ENCODE measurements around the gene PFN3. TPM values are rescaled to one million over a fixed set of nuclear protein-coding genes. Genes with fewer than 3 reads are reported as not detected.

PFN3 gene
- total RNA-seq, 1 experiment from 2014 or later: not detected

DNA sequence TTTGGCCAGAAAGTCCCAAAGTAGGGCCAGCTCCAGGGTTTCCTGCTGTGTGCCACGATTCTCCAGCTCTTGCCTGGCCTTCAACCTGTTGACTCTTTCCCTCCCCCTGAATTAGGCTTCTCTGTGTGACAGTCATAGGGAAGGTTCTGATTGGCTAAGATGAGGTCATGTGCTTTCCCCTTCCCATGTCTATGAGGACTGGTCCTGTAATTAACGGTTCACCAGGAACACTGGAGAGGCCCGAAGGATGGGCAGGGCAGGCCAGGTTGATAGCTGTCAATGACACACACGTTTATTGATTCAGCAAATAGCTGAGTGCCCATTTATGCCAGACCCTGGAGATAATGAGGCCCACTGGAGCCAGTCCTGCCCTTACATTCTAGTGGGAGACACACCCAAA is 37.2 kb upstream of the PFN3 start:
- ChIA-PET CTCF (interaction anchor here (0.8 kb wide), 1 partner anchor 246 kb away, joined by 3 read pairs; no protein-coding TSS in a partner anchor), POLR2A (ENCODE audit: unreplicated experiment) (no interaction called here)
- intact Hi-C loops (cut with micrococcal nuclease; ENCODE audit: unreplicated experiment): no loop called here

DNA sequence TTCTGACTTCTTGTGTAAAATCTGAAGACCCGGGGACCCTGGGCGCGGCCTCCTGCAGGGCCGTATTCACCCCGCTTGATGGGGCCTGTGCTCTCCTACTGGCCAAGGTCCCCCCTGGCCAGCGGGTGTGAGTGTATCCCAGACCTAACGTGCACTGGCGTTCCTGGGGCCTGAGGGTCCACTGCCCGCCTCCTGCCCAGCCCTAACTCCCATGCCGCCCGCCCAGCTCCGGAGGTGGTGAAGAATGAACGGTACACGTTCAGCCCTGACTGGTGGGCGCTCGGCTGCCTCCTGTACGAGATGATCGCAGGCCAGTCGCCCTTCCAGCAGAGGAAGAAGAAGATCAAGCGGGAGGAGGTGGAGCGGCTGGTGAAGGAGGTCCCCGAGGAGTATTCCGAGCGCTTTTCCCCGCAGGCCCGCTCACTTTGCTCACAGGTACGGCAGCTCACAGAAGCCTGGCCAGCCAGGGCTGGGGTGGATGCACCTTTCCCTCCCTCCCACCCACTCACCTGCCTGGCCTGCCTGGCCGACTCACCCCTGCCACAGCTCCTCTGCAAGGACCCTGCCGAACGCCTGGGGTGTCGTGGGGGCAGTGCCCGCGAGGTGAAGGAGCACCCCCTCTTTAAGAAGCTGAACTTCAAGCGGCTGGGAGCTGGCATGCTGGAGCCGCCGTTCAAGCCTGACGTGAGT is 35.5 kb upstream of the PFN3 start:
- intact Hi-C loops (cut with micrococcal nuclease; ENCODE audit: unreplicated experiment): no loop called here
- no peaks in the 10 kb centered on the region for H3K27me3 ChIP-seq (ENCODE audit: insufficient read depth, low read depth)
- no peaks in the 10 kb centered on the region for H3K4me1 ChIP-seq (replicated peaks; ENCODE audit: insufficient read depth)
- no peaks in the 10 kb centered on the region for H3K9me2 ChIP-seq (ENCODE audit: insufficient read depth)
- H4K20me1 ChIP-seq (ENCODE audit: insufficient read depth): peaks cover 6% of the 10 kb centered on the region; the same call in 1 of the 2 replicates
- H3F3A ChIP-seq (ENCODE audit: insufficient read depth, low read depth): peaks cover 47% of the 10 kb centered on the region
- ChIA-PET CTCF (no interaction called here), POLR2A (ENCODE audit: unreplicated experiment) (no interaction called here)
- no peak for TF ChIP-seq EZH2 (IDR thresholded peaks at IDR 0.05; ENCODE audit: low read depth)
- DNase-seq: no peak
- H3K4me2 ChIP-seq: no peak overlapping the region
- H3K27ac ChIP-seq: no peak overlapping the region
- no peak overlapping the region for H2AFZ ChIP-seq
- H3K36me3 ChIP-seq (ENCODE audit: low read depth): no peaks in the 10 kb centered on the region; the same call in 1 of the 2 replicates
- H3K9me3 ChIP-seq (ENCODE audit: insufficient read depth, low read depth): no peaks in the 10 kb centered on the region
- BruUV-seq (replicated peaks): no TSS peak
- H3K79me2 ChIP-seq (ENCODE audit: low read depth): no peaks in the 10 kb centered on the region
- no peak overlapping the region for H3K4me3 ChIP-seq

More for the DNA sequence above, 37.2 kb upstream of the PFN3 start:
- Histone ChIP-seq H3K79me2 (ENCODE audit: low read depth) (no peaks in the 10 kb centered on the region), H3K9me3 (ENCODE audit: insufficient read depth, low read depth) (no peaks in the 10 kb centered on the region), H3K4me2 (no peak overlapping the region), H3K36me3 (ENCODE audit: low read depth) (no peaks in the 10 kb centered on the region; the same call in 1 of the 2 replicates), H2AFZ (no peak overlapping the region), H3K27me3 (ENCODE audit: insufficient read depth, low read depth) (no peaks in the 10 kb centered on the region), H3F3A (ENCODE audit: insufficient read depth, low read depth) (peaks cover 47% of the 10 kb centered on the region), H3K4me3 (no peak overlapping the region), H4K20me1 (ENCODE audit: insufficient read depth) (no peaks in the 10 kb centered on the region), H3K9me2 (ENCODE audit: insufficient read depth) (no peaks in the 10 kb centered on the region), H3K27ac (no peak overlapping the region), H3K4me1 (replicated peaks; ENCODE audit: insufficient read depth) (no peaks in the 10 kb centered on the region)
- TF ChIP-seq EZH2 (IDR thresholded peaks at IDR 0.05; ENCODE audit: low read depth): no peak
- TF ChIP-seq, protein P1, sequence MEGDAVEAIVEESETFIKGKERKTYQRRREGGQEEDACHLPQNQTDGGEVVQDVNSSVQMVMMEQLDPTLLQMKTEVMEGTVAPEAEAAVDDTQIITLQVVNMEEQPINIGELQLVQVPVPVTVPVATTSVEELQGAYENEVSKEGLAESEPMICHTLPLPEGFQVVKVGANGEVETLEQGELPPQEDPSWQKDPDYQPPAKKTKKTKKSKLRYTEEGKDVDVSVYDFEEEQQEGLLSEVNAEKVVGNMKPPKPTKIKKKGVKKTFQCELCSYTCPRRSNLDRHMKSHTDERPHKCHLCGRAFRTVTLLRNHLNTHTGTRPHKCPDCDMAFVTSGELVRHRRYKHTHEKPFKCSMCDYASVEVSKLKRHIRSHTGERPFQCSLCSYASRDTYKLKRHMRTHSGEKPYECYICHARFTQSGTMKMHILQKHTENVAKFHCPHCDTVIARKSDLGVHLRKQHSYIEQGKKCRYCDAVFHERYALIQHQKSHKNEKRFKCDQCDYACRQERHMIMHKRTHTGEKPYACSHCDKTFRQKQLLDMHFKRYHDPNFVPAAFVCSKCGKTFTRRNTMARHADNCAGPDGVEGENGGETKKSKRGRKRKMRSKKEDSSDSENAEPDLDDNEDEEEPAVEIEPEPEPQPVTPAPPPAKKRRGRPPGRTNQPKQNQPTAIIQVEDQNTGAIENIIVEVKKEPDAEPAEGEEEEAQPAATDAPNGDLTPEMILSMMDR (conservative IDR thresholded peaks at IDR 0.05): no peak
- DNase-seq: no peak
- no TSS peak for BruUV-seq (replicated peaks)

DNA sequence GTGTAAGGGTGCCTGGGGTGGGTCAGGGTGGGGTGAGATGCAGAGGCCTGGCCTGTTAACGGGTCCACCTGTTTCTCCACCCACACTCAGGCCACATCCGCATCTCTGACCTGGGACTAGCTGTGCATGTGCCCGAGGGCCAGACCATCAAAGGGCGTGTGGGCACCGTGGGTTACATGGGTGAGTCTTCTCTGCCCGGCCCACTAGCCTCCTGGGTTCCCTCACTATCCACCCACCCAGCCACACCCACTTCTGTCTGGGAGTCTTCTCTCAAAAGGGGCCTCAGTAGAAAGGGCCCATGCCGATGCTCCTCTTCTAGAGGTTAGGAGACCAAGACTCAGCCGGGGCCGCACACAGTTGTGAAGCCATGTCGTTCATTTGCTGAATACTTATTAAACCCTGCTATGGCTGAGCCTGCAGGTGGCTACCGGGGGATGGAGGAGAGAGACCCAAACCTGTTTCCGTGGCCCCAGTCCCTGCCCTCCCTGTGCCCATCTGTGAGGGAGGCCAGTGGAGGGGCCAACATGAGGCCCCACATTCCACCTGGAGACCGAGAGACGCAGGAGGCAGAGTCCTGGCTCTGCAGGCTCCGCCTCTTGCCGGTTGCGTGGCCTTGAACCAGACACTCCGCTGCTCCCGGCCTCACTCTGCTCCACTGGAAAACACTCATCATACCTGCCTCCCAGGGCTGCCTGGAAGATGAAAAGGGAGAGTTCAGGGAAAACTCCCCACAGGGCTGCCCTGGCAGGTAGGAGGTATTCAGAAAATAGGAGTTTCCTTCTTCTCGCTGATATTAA is 34.7 kb upstream of the PFN3 start:
- H4K20me1 ChIP-seq (ENCODE audit: insufficient read depth): peaks cover 8% of the 10 kb centered on the region; the same call in 1 of the 2 replicates
- H3K79me2 ChIP-seq (ENCODE audit: low read depth): 0 out of 2 replicates have a peak, but pooled peaks cover under 1% of the 10 kb centered on the region
- ChIA-PET POLR2A (ENCODE audit: unreplicated experiment) (no interaction called here), CTCF (no interaction called here)
- H2AFZ ChIP-seq: no peak overlapping the region
- no peaks in the 10 kb centered on the region for H3K4me1 ChIP-seq (replicated peaks; ENCODE audit: insufficient read depth)
- no TSS peak for BruUV-seq (replicated peaks)
- no peak overlapping the region for H3K27ac ChIP-seq
- H3K36me3 ChIP-seq (ENCODE audit: low read depth): no peaks in the 10 kb centered on the region
- H3K9me2 ChIP-seq (ENCODE audit: insufficient read depth): no peaks in the 10 kb centered on the region
- no peaks in the 10 kb centered on the region for H3K9me3 ChIP-seq (ENCODE audit: insufficient read depth, low read depth)
- H3K4me3 ChIP-seq: no peak overlapping the region
- TF ChIP-seq, protein P1 (conservative IDR thresholded peaks at IDR 0.05): no peak
- TF ChIP-seq EZH2 (IDR thresholded peaks at IDR 0.05; ENCODE audit: low read depth): no peak
- H3F3A ChIP-seq (ENCODE audit: insufficient read depth, low read depth): peaks cover 42% of the 10 kb centered on the region
- H3K27me3 ChIP-seq (ENCODE audit: insufficient read depth, low read depth): no peaks in the 10 kb centered on the region
- no peak overlapping the region for H3K4me2 ChIP-seq
- DNase-seq: no peak
- intact Hi-C loops (cut with micrococcal nuclease; ENCODE audit: unreplicated experiment): no loop called here
